HG03378 (cell line): ENCODE results near the gene IFIT3.

ENCODE experiments used
- ATAC-seq: cut with Tn5 transposase; IDR thresholded peaks from one replicate; pipeline ENCODE4 v1.9.1; 2021; ENCODE audit warnings: mild to moderate bottlenecking, moderate library complexity; ENCODE audit not compliant: unreplicated experiment

Gene IFIT3

DNA sequence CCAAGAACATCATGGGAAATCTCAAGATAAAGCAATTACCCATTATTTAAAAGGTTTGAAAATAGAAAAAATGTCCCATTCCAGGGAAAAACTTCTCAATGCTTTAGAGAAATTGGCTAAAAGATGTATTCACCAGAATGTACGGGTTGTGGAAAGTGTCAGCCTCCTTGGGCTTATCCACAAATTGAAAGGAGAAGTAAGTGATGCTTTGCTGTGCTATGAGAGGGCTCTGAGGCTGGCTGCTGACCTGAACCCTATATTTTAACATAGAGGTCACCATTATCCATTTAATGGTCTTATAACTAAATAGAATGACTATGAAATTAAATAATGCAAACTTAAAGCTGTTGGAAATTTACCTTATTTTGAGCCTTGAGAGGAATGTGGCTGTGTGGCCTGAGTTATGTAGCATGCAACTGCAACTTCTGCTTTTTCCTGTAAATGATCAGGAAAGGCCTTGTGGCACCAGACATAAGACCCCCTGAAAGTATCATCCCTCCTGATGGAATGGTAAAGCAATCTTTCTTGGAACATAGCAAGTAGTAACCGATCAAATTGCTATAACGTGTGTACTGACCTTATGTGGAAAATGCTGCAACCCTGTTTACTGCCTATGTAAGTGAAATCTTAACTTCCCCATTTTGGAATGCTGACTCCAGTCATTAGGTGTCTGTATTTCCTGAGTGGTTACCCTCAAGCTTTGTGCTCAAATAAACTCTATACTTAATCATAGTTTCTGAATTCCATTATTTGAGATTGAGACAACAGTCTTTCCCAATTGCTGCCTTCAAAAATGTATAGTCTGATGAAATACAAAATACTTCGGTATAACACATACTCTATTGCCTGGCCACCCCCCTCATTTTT lies 56.9 kb downstream of the IFIT3 start:
- ATAC-seq: no peak

DNA sequence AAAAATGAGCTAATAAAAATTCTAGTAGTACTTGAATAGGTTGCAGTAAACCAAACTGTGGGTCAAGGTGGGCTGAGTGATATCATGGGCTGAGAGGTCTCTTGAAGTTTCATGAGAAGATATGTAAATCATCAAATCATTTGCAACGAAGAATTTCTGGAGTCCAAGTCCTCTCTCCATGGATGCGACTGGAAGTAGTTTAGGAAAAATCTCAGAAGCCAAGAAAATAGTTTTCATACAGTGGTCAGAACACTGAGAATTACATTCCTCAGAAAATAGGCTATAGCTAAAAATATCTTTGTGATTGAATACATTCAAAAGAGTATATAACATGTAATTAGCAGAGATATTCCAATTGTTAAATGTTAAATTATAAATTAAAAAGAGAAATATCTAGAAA lies 61.0 kb downstream of the IFIT3 start:
- ATAC-seq: no peak

DNA sequence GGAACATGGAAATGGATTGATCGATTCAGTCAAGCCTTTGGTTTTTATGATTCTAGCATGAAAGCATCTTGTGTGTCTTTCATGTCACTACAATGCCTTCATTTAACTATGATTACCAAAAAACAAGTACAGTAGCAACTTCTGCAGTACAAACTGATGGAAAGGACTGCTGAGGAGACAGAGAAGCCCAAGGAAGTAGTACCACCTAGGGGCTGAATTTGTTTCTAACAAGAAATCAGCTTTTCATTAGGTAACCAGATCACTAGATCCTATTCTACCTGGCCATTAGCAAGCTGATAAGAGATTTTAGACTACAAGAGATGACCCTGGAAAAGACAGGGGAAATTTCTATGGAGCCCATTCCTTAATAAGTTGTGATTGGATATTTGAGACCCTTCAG lies 61.5 kb downstream of the IFIT3 start:
- ATAC-seq: no peak
